Panc1 (cell line): Measurements from ENCODE around the gene UBA1.

Experiments used
- TCF7L2 ChIP-seq: IDR thresholded peaks from 2 replicates; pipeline ENCODE4 v1.6.1; 2011; ENCODE audit warnings: mild to moderate bottlenecking, low read depth, low read length, inconsistent platforms
- TF ChIP-seq, protein P1 (sequence below): fragments of 450-650 bp; IDR thresholded peaks from 2 replicates; pipeline ENCODE4 v1.5.1; 2017; ENCODE audit warnings: mild to moderate bottlenecking

DNA sequence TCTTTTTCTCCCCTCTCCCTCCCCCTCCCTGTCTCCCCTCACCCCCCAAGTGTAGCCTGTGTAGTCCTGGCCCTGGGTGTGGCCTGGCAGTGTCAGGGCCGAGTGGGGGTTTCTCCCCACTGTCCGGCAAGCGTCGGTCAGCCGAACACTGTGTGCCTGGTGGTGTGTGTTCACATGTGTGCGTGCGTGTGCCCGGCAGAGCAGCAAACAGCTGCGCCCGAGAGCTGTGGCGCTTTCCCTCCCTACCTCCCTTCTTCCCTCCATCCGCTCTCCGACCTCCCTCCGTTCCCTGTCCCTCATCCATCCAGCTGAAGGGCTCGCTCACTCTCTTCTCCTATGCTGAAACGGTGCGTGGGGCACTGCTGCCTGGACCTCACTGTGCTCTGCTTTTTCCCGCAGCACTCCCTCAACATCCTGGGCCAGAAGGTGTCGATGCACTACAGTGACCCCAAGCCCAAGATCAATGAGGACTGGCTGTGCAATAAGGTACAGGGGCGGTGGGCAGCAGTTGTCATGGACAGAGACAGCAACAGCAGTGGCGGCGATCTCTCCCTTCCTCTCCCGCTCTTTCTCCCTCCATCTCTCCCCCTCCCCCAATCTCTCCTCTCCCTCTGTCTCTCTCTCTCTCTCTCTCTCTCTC, 17.4 kb upstream of the UBA1 start:
- no peak for TF ChIP-seq TCF7L2
- TF ChIP-seq, protein P1, sequence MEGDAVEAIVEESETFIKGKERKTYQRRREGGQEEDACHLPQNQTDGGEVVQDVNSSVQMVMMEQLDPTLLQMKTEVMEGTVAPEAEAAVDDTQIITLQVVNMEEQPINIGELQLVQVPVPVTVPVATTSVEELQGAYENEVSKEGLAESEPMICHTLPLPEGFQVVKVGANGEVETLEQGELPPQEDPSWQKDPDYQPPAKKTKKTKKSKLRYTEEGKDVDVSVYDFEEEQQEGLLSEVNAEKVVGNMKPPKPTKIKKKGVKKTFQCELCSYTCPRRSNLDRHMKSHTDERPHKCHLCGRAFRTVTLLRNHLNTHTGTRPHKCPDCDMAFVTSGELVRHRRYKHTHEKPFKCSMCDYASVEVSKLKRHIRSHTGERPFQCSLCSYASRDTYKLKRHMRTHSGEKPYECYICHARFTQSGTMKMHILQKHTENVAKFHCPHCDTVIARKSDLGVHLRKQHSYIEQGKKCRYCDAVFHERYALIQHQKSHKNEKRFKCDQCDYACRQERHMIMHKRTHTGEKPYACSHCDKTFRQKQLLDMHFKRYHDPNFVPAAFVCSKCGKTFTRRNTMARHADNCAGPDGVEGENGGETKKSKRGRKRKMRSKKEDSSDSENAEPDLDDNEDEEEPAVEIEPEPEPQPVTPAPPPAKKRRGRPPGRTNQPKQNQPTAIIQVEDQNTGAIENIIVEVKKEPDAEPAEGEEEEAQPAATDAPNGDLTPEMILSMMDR = no peak
